K562 (cell line): ENCODE results near the gene ZBTB49. TPM values are rescaled to one million over a fixed set of nuclear protein-coding genes. Genes with fewer than 3 reads are reported as not detected.

ENCODE experiments used
- AFF4 ChIP-seq: sonication (generic); formaldehyde crosslinking; IDR thresholded peaks from 2 replicates; pipeline ENCODE4 v1.8.0; 2023; ENCODE audit warnings: mild to moderate bottlenecking, missing genetic modification reagents
- EP300 ChIP-seq: IDR thresholded peaks from 2 replicates; pipeline ENCODE4 v1.6.1; 2012; ENCODE audit warnings: low read length, improper control_type of control experiment
- FOXA3 ChIP-seq, 2 experiments: fragments of 450-650 bp in 1 of 2; sonication (generic) in 1 of 2; formaldehyde crosslinking; IDR thresholded peaks in 1 of 2; conservative IDR thresholded peaks in 1 of 2; 2 replicates each; pipeline versions ENCODE4 v1.4.0 to v1.8.0; 2020 to 2022; ENCODE audit warnings: mild to moderate bottlenecking in 2 of 2, missing genetic modification reagents in 1 of 2
- GABPB1 ChIP-seq: sonication (generic); formaldehyde crosslinking; IDR thresholded peaks from 2 replicates; pipeline ENCODE4 v1.8.0; 2022; ENCODE audit warnings: mild to moderate bottlenecking, missing genetic modification reagents
- GATAD2A ChIP-seq: fragments of 450-650 bp; IDR thresholded peaks from 2 replicates; pipeline ENCODE4 v1.6.1; 2017
- ILK ChIP-seq: fragments of 450-650 bp; IDR thresholded peaks from 2 replicates; pipeline ENCODE4 v1.6.1; 2016; ENCODE audit warnings: missing genetic modification characterization, low read depth, mild to moderate bottlenecking, missing compliant biosample characterization, moderate library complexity, borderline replicate concordance
- MLLT1 ChIP-seq, 2 experiments: fragments of 450-650 bp; IDR thresholded peaks; 2 replicates each; pipeline ENCODE4 v1.6.1; 2016
- MTA3 ChIP-seq: fragments of 450-650 bp; formaldehyde crosslinking; IDR thresholded peaks from 2 replicates; pipeline ENCODE4 v1.6.1; 2017; ENCODE audit warnings: mild to moderate bottlenecking, borderline replicate concordance
- NR4A1 ChIP-seq, 2 experiments: fragments of 250-450 bp in 1 of 2; fragments of 450-650 bp in 1 of 2; sonication (Bioruptor Pico) in 1 of 2; IDR thresholded peaks; 2 replicates each; pipeline versions ENCODE4 v1.4.0 to v1.6.1; 2016 to 2020; ENCODE audit warnings: mild to moderate bottlenecking in 2 of 2, missing compliant biosample characterization in 1 of 2, missing genetic modification characterization in 1 of 2, moderate library complexity in 1 of 2
- RBBP5 ChIP-seq: fragments of 200-600 bp; sonication (generic); IDR thresholded peaks from 2 replicates; pipeline ENCODE4 v1.6.1; 2012; ENCODE audit warnings: borderline replicate concordance, mild to moderate bottlenecking, low read length, control low read depth, inconsistent platforms; ENCODE audit not compliant: insufficient read depth, poor library complexity, severe bottlenecking
- TRIM24 ChIP-seq, 2 experiments: fragments of 450-650 bp; IDR thresholded peaks; 2 replicates each; pipeline ENCODE4 v1.6.1; 2016
- ZFX ChIP-seq: sonication (generic); formaldehyde crosslinking; IDR thresholded peaks from 2 replicates; pipeline ENCODE4 v1.8.0; 2022; ENCODE audit warnings: mild to moderate bottlenecking, missing genetic modification reagents, moderate library complexity
- ZNF174 ChIP-seq: fragments of 250-450 bp; sonication (Bioruptor Pico); IDR thresholded peaks from 2 replicates; pipeline ENCODE4 v1.4.0; 2020; ENCODE audit warnings: mild to moderate bottlenecking
- ZNF324 ChIP-seq: fragments of 250-450 bp; sonication (Bioruptor Pico); IDR thresholded peaks from 2 replicates; pipeline ENCODE4 v1.4.0; 2020; ENCODE audit warnings: mild to moderate bottlenecking
- ZNF583 ChIP-seq: fragments of 250-450 bp; sonication (Bioruptor Pico); IDR thresholded peaks from 2 replicates; pipeline ENCODE4 v1.4.0; 2020
- ZNF584 ChIP-seq: fragments of 200-800 bp; sonication (Bioruptor generic); IDR thresholded peaks from 2 replicates; pipeline ENCODE4 v1.6.1; 2016; ENCODE audit warnings: low read depth, mild to moderate bottlenecking, missing genetic modification characterization, missing compliant biosample characterization
- polyA plus RNA-seq, 8 experiments: library from polyadenylated mRNA; depleted of rRNA in 4 of 8; stranded (reverse) in 5 of 8; unstranded in 3 of 8; fragments of >200 nt; fragmentation: Nextera tagmentation in 2 of 8; fragmentation: Illumina TruSeq in 1 of 8; extraction: Ambion mirVana in 2 of 8; extraction: Trizol in 1 of 8; gene quantifications; 2 replicates each; pipeline versions ENCODE4 v1.2.1 to v1.2.3, GENCODE V29; 2011 to 2014; ENCODE audit warnings: inconsistent platforms in 1 of 8, missing spikeins in 1 of 8
- total RNA-seq, 7 experiments: library from RNA; depleted of rRNA in 6 of 7; stranded (reverse); fragments of >200 nt in 6 of 7; fragmentation: Illumina TruSeq in 2 of 7; extraction: Trizol in 2 of 7; gene quantifications; 2 replicates each; pipeline versions ENCODE4 v1.2.1 to v1.2.3, GENCODE V29; 2011 to 2021; ENCODE audit warnings: low replicate concordance in 1 of 7
- TF ChIP-seq, protein P1 (sequence below): sonication (generic); formaldehyde crosslinking; IDR thresholded peaks from 2 replicates; pipeline ENCODE4 v1.8.0; 2022; ENCODE audit warnings: mild to moderate bottlenecking, low read depth, missing genetic modification reagents

Gene ZBTB49
- total and polyA plus RNA-seq, 9 of the 15 experiments (the other 6 are each of a cell fraction or from before 2014, with no cell fraction given) = 0.49 to 8.0 (median 4.2) TPM

GRCh38 chr4:4323705-4324534 is 33.9 kb downstream of the ZBTB49 start (continued):
- peak; percentile 54 for TF ChIP-seq RBBP5
- no peak for TF ChIP-seq NR4A1 (CRISPR knock-in tag; IDR thresholded peaks at IDR 0.05)
- peak; percentile 96 for TF ChIP-seq NR4A1 (tag; IDR thresholded peaks at IDR 0.05)
- 0 out of 4 replicates have a peak, but pooled peaks of 1 of the 2 experiments have one; percentile 6 for TF ChIP-seq FOXA3 (CRISPR knock-in tag; conservative IDR thresholded peaks at IDR 0.05 in 1 of 2, IDR thresholded peaks at IDR 0.05 in 1 of 2)
- TF ChIP-seq ZNF324 = no peak
- peak in 1 of 2 experiments; percentile 19; a peak in 1 of 4 replicates for TF ChIP-seq MLLT1 (IDR thresholded peaks at IDR 0.05)
- TF ChIP-seq ZFX (CRISPR knock-in tag) = peak; percentile 44; the same call in 1 of the 2 replicates
- no peak for TF ChIP-seq ZNF174 (CRISPR knock-in tag)
- peak; percentile 56 to 86; a peak in 3 of 4 replicates for TF ChIP-seq TRIM24 (IDR thresholded peaks at IDR 0.05)
- TF ChIP-seq EP300 = peak; percentile 50; the same call in 1 of the 2 replicates
- TF ChIP-seq ILK (tag) = 0 out of 2 replicates have a peak, but pooled peaks have one; percentile 4
- 0 out of 2 replicates have a peak, but pooled peaks have one; percentile 53 for TF ChIP-seq GABPB1 (CRISPR knock-in tag)
- TF ChIP-seq AFF4 (CRISPR knock-in tag) = 0 out of 2 replicates have a peak, but pooled peaks have one; percentile 55
- TF ChIP-seq GATAD2A = peak; percentile 77; the same call in 1 of the 2 replicates
- TF ChIP-seq ZNF583 (CRISPR knock-in tag) = 0 out of 2 replicates have a peak, but pooled peaks have one; percentile 52
- TF ChIP-seq, protein P1, sequence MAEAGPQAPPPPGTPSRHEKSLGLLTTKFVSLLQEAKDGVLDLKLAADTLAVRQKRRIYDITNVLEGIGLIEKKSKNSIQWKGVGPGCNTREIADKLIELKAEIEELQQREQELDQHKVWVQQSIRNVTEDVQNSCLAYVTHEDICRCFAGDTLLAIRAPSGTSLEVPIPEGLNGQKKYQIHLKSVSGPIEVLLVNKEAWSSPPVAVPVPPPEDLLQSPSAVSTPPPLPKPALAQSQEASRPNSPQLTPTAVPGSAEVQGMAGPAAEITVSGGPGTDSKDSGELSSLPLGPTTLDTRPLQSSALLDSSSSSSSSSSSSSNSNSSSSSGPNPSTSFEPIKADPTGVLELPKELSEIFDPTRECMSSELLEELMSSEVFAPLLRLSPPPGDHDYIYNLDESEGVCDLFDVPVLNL (CRISPR knock-in tag) = no peak
- TF ChIP-seq ZNF584 = 0 out of 2 replicates have a peak, but pooled peaks have one; percentile 23
- 0 out of 2 replicates have a peak, but pooled peaks have one; percentile 29 for TF ChIP-seq MTA3
